Measurements from ENCODE around the gene MED9. TPM values are rescaled to one million over a fixed set of nuclear protein-coding genes. Genes with fewer than 3 reads are reported as not detected.

Gene MED9
- total RNA-seq, 1 experiment from 2014 or later: 13.1 TPM

GRCh38 chr17:17527534-17527933 is 50.7 kb downstream of the MED9 start:
- H3K27me3 ChIP-seq (replicated peaks): no peaks in the 10 kb centered on the region
- no peak overlapping the region for H3K4me3 ChIP-seq
- no peaks in the 10 kb centered on the region for H3K36me3 ChIP-seq
- no peak overlapping the region for H3K27ac ChIP-seq
- H3K9me3 ChIP-seq (replicated peaks): no peaks in the 10 kb centered on the region
- H3K4me1 ChIP-seq (replicated peaks): no peaks in the 10 kb centered on the region
- no peak for DNase-seq (ENCODE audit: low read depth in 1 of 2, low spot score in 2 of 2)

- Histone ChIP-seq H3K9me3 (replicated peaks) (no peaks in the 10 kb centered on the region), H3K4me1 (replicated peaks) (no peaks in the 10 kb centered on the region), H3K4me3 (no peak overlapping the region), H3K36me3 (no peaks in the 10 kb centered on the region), H3K27ac (no peak overlapping the region), H3K27me3 (replicated peaks) (no peaks in the 10 kb centered on the region)
- no peak for DNase-seq (ENCODE audit: low read depth in 1 of 2, low spot score in 2 of 2)
Observed at GRCh38 chr17:17527956-17528500, 51.2 kb downstream of the MED9 start.

GRCh38 chr17:17528696-17529652 is 52.2 kb downstream of the MED9 start:
- Histone ChIP-seq H3K4me1 (replicated peaks) (no peaks in the 10 kb centered on the region), H3K36me3 (no peaks in the 10 kb centered on the region)
- no peak for DNase-seq (ENCODE audit: low read depth in 1 of 2, low spot score in 2 of 2)

DNA sequence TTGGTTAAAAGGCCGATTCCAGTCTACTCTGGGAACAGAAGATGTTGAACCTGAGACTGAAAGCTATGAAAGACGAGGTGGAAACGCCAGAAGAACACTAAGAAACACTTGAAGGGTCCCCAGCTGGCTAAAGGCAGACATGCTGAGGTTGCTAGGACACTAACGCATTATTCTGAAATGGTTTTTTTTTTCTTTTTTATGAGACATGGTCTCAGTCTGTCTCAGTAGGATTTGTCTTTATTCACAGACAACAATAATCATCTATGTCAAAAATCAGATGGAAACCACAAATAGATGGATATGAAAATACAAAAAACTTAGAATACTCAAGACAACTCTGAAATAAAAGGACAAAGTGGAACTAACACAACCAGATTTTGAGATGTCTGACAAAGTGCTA is 54.4 kb downstream of the MED9 start:
- Histone ChIP-seq H3K27ac (no peak overlapping the region), H3K4me3 (no peak overlapping the region), H3K27me3 (replicated peaks) (no peaks in the 10 kb centered on the region), H3K4me1 (replicated peaks) (no peaks in the 10 kb centered on the region), H3K36me3 (no peaks in the 10 kb centered on the region), H3K9me3 (replicated peaks) (no peaks in the 10 kb centered on the region)
- no peak for DNase-seq (ENCODE audit: low read depth in 1 of 2, low spot score in 2 of 2)

More at GRCh38 chr17:17528696-17529652, 52.2 kb downstream of the MED9 start:
- H3K27ac ChIP-seq: no peak overlapping the region
- H3K27me3 ChIP-seq (replicated peaks): no peaks in the 10 kb centered on the region
- no peaks in the 10 kb centered on the region for H3K9me3 ChIP-seq (replicated peaks)
- no peak overlapping the region for H3K4me3 ChIP-seq

DNA sequence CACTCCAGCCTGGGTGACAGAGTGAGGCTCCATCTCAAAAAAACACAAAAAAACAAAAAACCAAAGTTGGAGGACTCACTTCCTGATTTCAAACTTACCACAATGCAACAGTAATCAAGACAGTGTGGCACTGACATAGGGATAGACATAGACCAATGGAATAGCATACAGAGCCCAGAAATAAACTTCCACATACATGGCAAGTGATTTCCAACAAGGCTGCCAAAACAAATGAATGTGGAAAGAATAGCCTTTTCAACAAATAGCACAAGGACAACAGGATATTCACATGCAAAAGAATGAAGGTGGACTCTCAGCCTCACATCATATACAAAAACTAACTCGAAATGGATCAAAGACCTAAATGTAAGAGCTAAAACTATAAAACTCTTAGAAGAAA is 56.2 kb downstream of the MED9 start:
- Histone ChIP-seq H3K27ac (no peak overlapping the region), H3K9me3 (replicated peaks) (no peaks in the 10 kb centered on the region), H3K4me3 (no peak overlapping the region), H3K27me3 (replicated peaks) (no peaks in the 10 kb centered on the region), H3K4me1 (replicated peaks) (no peaks in the 10 kb centered on the region), H3K36me3 (no peaks in the 10 kb centered on the region)
- DNase-seq (ENCODE audit: low read depth in 1 of 2, low spot score in 2 of 2): no peak

GRCh38 chr17:17533901-17534441 is 57.2 kb downstream of the MED9 start:
- no peaks in the 10 kb centered on the region for H3K27me3 ChIP-seq (replicated peaks)
- H3K36me3 ChIP-seq: no peaks in the 10 kb centered on the region
- H3K27ac ChIP-seq: no peak overlapping the region
- no peaks in the 10 kb centered on the region for H3K4me1 ChIP-seq (replicated peaks)
- H3K9me3 ChIP-seq (replicated peaks): no peaks in the 10 kb centered on the region
- H3K4me3 ChIP-seq: no peak overlapping the region
- no peak for DNase-seq (ENCODE audit: low read depth in 1 of 2, low spot score in 2 of 2)

DNA sequence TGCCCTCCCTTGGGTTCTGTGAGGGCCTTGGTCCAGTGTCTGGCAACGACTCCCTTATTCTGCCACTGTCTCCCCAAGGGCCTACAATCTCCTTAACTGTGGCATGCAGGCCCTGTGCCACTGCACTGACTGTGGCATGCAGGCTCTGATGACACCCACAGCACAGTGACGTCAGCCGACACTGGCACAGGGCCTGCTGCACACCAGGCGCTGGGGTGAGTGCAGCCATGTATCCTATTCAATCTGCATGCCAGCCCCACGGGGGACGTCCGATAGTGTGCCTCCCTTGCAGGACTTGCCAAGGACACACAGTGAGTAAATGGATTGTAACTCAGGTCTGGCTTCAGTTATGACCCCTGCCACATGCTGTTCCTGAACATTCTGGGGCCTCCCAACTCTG is 59.2 kb downstream of the MED9 start:
- H3K27me3 ChIP-seq (replicated peaks): no peaks in the 10 kb centered on the region
- no peaks in the 10 kb centered on the region for H3K4me1 ChIP-seq (replicated peaks)
- no peak overlapping the region for H3K27ac ChIP-seq
- no peak overlapping the region for H3K4me3 ChIP-seq
- no peak for DNase-seq (ENCODE audit: low read depth in 1 of 2, low spot score in 2 of 2)
- H3K9me3 ChIP-seq (replicated peaks): no peaks in the 10 kb centered on the region
- H3K36me3 ChIP-seq: no peaks in the 10 kb centered on the region

- H3K27me3 ChIP-seq (replicated peaks): no peaks in the 10 kb centered on the region
- no peaks in the 10 kb centered on the region for H3K4me1 ChIP-seq (replicated peaks)
- no peak for DNase-seq (ENCODE audit: low read depth in 1 of 2, low spot score in 2 of 2)
Observed at GRCh38 chr17:17536702-17537101, 59.9 kb downstream of the MED9 start.

DNA sequence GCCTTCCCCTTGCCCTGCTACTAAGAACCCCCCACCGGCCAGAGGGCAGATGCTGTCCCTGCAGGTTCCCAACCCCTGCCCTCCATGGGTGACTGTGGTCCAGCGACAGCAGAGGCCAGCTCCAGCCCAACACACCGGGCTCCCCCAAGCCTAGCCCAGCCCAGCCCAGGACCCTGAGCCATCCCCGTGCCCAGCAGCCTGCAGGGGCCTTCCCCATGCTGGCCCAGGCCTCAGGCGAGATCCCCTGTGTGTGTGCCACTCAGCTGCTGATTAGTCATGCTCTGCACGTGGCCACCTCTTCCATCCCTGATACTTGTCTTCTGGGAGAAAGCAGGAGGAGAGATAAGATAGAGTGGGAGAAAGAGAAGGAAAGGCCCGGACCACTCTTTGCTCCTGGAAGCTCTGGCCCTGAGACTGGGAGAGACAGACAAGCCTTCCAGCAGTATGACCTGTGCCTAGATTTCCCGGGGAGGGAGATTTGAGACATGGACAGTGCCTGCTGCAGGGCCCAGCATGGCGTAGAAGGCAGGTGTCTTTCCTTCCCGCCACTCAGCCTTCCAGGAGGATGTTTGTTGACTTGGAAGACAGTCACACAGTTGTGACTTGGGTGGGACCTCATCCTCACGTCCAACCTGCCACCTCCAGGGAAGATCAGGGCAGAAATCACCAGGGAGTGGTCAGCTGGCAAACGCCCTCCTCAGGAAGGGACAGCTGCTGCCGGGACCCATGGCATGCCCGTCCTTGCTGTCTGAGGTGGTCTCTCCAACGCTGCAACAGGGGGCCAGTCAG is 60.7 kb downstream of the MED9 start:
- Histone ChIP-seq H3K36me3 (no peaks in the 10 kb centered on the region), H3K9me3 (replicated peaks) (no peaks in the 10 kb centered on the region), H3K27me3 (replicated peaks) (no peaks in the 10 kb centered on the region), H3K4me1 (replicated peaks) (no peaks in the 10 kb centered on the region), H3K4me3 (no peak overlapping the region), H3K27ac (no peak overlapping the region)
- no peak for DNase-seq (ENCODE audit: low read depth in 1 of 2, low spot score in 2 of 2)

More at GRCh38 chr17:17536702-17537101, 59.9 kb downstream of the MED9 start:
- H3K36me3 ChIP-seq: no peaks in the 10 kb centered on the region
- no peaks in the 10 kb centered on the region for H3K9me3 ChIP-seq (replicated peaks)
- H3K4me3 ChIP-seq: no peak overlapping the region
- no peak overlapping the region for H3K27ac ChIP-seq

DNA sequence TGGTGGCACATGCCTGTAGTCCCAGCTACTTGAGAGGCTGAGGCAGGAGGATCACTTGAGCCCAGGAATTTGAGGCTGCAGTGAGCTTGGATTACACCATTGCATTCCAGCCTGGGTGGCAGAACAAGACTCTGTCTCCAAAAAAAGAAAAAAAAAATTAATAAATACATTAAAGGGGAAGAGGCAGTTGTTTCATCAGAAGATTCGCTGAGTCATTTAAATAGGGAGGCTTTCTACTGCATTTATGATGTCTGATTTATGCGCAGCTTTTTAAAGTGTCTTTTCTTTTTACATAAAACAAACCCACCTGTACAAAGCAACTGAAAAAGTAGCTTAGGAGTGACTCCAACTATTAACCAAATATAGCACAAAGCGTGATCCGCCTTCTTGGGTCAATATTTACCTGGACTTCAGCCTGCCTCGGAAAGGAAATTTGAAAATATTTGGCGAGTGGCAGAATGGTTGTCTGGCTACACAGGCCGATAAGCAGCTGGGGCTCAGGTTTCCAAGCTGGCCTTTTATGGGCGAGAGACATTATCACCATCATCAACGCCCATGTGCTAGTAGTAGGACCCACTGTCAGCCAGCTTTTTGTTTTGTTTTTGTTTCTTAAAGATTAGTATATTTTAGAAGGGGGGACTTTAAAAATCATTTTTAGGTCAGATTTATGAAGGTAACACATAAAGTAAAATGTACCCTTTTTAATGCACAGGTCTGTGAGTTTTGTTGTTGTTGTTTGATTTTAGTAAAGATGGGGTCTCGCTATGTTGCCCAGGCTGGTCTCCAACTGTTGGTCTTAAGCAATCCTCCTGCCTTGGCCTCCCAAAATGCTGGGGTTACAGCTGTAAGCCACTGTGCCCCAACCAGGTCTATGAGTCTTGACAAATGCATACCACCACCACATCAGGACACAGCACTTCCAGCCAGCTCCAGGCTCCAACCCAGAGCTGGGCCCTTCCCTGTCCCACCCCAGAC is 61.9 kb downstream of the MED9 start:
- Histone ChIP-seq H3K9me3 (replicated peaks) (no peaks in the 10 kb centered on the region), H3K27ac (no peak overlapping the region), H3K27me3 (replicated peaks) (no peaks in the 10 kb centered on the region), H3K36me3 (no peaks in the 10 kb centered on the region), H3K4me1 (replicated peaks) (no peaks in the 10 kb centered on the region), H3K4me3 (no peak overlapping the region)
- no peak for DNase-seq (ENCODE audit: low read depth in 1 of 2, low spot score in 2 of 2)

DNA sequence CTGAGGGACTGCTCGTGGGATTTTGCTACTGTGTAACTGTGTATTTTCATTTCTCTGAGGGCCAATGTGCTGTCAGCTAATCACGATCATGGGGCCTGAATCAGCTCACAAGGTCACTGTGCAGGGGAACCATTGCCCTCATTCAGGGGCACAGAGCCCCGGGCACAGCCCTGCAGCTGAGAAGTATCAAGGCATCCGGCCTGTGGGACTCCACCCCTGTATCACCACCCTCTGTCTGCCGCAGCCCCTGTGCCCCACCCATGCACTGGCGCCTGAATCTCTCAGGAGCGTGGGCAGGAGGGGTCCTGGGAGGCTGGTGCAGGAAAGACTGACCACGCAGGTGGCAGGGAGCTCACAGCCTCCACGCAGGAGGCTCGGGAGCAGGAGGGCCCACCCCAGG is 62.8 kb downstream of the MED9 start:
- Histone ChIP-seq H3K36me3 (no peaks in the 10 kb centered on the region), H3K27ac (no peak overlapping the region), H3K4me1 (replicated peaks) (no peaks in the 10 kb centered on the region), H3K27me3 (replicated peaks) (no peaks in the 10 kb centered on the region), H3K4me3 (no peak overlapping the region), H3K9me3 (replicated peaks) (no peaks in the 10 kb centered on the region)
- no peak for DNase-seq (ENCODE audit: low read depth in 1 of 2, low spot score in 2 of 2)

GRCh38 chr17:17540278-17540906 is 63.6 kb downstream of the MED9 start:
- Histone ChIP-seq H3K36me3 (no peaks in the 10 kb centered on the region), H3K9me3 (replicated peaks) (no peaks in the 10 kb centered on the region), H3K4me1 (replicated peaks) (peaks cover 2% of the 10 kb centered on the region; the same call in 1 of the 2 replicates), H3K27ac (no peak overlapping the region), H3K4me3 (no peak overlapping the region), H3K27me3 (replicated peaks) (no peaks in the 10 kb centered on the region)
- no peak for DNase-seq (ENCODE audit: low read depth in 1 of 2, low spot score in 2 of 2)

Data from SJSA1 (cell line).